HFFc6 (cell line): ENCODE measurements around the gene DRGX. TPM values are rescaled to one million over a fixed set of nuclear protein-coding genes. Genes with fewer than 3 reads are reported as not detected.

Source experiments
- DNase-seq: peaks from one replicate; pipeline ENCODE4 v3.0.0-alpha.2; 2018
- H3K27ac Mint-ChIP-seq: 2 replicates; pipeline ENCODE4 v1.8.0; 2020; ENCODE audit warnings: mild to moderate bottlenecking, mixed read lengths
- H3K27me3 Mint-ChIP-seq: 2 replicates; pipeline ENCODE4 v1.8.0; 2021; ENCODE audit warnings: mild to moderate bottlenecking, moderate library complexity, mixed read lengths; ENCODE audit not compliant: insufficient read depth
- H3K36me3 Mint-ChIP-seq: 2 replicates; pipeline ENCODE4 v1.8.0; 2021; ENCODE audit warnings: low read depth, mixed read lengths
- H3K4me1 Mint-ChIP-seq: 2 replicates; pipeline ENCODE4 v1.8.0; 2020; ENCODE audit warnings: low read depth, mixed read lengths
- H3K4me3 Mint-ChIP-seq: 2 replicates; pipeline ENCODE4 v1.8.0; 2020; ENCODE audit warnings: mild to moderate bottlenecking, moderate library complexity, mixed read lengths
- H3K9me3 Mint-ChIP-seq: 2 replicates; pipeline ENCODE4 v1.8.0; 2020; ENCODE audit warnings: mild to moderate bottlenecking, mixed read lengths
- total RNA-seq, 6 experiments: library from RNA; stranded (reverse); fragmentation: NEBNext Ultra II Directional; extraction: Animal tissue kit (Norgen Biotek cat#: 25700); gene quantifications; 2 replicates in 1 of 6; 3 replicates in 5 of 6; pipeline ENCODE4 v1.2.3, GENCODE V29; 2021
- TF ChIP-seq, protein P1 (sequence below): fragments of 200-600 bp; sonication (generic); IDR thresholded peaks from 2 replicates; pipeline ENCODE4 v1.5.0; 2021; ENCODE audit warnings: antibody characterized with exemption, mild to moderate bottlenecking

Gene DRGX
- total RNA-seq, 6 experiments from 2014 or later: 0.10 to 0.35 (median 0.14) TPM; not detected in 1

GRCh38 chr10:49319206-49319605 lies 76.7 kb downstream of the DRGX start:
- TF ChIP-seq, protein P1, sequence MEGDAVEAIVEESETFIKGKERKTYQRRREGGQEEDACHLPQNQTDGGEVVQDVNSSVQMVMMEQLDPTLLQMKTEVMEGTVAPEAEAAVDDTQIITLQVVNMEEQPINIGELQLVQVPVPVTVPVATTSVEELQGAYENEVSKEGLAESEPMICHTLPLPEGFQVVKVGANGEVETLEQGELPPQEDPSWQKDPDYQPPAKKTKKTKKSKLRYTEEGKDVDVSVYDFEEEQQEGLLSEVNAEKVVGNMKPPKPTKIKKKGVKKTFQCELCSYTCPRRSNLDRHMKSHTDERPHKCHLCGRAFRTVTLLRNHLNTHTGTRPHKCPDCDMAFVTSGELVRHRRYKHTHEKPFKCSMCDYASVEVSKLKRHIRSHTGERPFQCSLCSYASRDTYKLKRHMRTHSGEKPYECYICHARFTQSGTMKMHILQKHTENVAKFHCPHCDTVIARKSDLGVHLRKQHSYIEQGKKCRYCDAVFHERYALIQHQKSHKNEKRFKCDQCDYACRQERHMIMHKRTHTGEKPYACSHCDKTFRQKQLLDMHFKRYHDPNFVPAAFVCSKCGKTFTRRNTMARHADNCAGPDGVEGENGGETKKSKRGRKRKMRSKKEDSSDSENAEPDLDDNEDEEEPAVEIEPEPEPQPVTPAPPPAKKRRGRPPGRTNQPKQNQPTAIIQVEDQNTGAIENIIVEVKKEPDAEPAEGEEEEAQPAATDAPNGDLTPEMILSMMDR: no peak
- H3K4me3 Mint-ChIP-seq: no peak overlapping the region

DNA sequence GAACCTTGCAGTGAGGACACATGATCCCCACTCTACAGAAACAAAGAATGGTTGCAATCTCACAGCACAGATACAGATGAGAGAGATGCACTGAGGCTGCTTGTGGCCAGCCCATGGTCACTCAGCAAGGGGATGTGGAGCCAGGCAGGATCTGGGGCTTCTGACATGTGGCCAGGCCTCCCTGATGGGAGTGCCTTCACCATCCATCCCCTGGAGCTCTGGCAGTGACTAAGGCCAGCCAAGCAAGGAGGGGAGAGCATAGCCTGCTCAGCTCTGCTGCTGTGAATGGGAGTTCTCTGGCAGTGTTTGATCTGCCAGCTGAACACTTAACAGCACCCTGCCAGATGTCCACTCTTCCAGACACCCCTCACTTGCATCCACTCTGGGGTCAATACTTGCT lies 77.1 kb downstream of the DRGX start:
- TF ChIP-seq, protein P1: no peak
- Mint-ChIP-seq H3K27me3 (peaks cover 31% of the 10 kb centered on the region), H3K36me3 (no peaks in the 10 kb centered on the region), H3K4me3 (no peak overlapping the region), H3K27ac (no peak overlapping the region), H3K4me1 (no peaks in the 10 kb centered on the region), H3K9me3 (no peaks in the 10 kb centered on the region)
- no peak for DNase-seq

More at GRCh38 chr10:49319206-49319605, 76.7 kb downstream of the DRGX start:
- H3K4me1 Mint-ChIP-seq: no peaks in the 10 kb centered on the region
- DNase-seq: no peak
- H3K27ac Mint-ChIP-seq: no peak overlapping the region
- peaks cover 34% of the 10 kb centered on the region for H3K27me3 Mint-ChIP-seq
- no peaks in the 10 kb centered on the region for H3K36me3 Mint-ChIP-seq
- H3K9me3 Mint-ChIP-seq: no peaks in the 10 kb centered on the region

- Mint-ChIP-seq H3K27me3 (peaks cover 29% of the 10 kb centered on the region), H3K9me3 (no peaks in the 10 kb centered on the region), H3K4me1 (no peaks in the 10 kb centered on the region), H3K27ac (no peak overlapping the region), H3K36me3 (no peaks in the 10 kb centered on the region), H3K4me3 (no peak overlapping the region)
- no peak for DNase-seq
- TF ChIP-seq, protein P1: no peak
These were observed 77.9 kb downstream of the DRGX start for GRCh38 chr10:49318028-49318427.

DNA sequence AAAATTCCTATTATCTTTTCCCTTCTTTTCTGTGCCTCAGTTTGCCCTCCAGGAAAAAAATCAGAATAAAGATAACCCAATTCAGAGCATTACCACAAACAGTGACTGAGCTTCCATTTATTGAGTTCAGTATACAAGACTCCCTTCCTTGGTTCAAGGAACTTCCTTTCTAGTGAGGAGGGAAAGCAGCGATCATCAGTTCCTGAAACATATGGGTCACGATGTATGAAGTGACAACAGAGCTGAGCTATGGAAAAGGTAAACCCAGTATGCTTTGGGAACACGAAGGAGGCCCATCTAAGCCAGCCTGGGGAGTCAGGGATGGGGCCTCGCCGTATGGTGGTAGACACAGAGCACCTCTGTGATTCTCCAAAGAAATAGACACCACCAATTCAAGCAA lies 81.1 kb downstream of the DRGX start:
- DNase-seq: no peak
- TF ChIP-seq, protein P1: no peak
- peaks cover 26% of the 10 kb centered on the region for H3K27me3 Mint-ChIP-seq
- no peaks in the 10 kb centered on the region for H3K9me3 Mint-ChIP-seq
- H3K36me3 Mint-ChIP-seq: no peaks in the 10 kb centered on the region
- no peaks in the 10 kb centered on the region for H3K4me1 Mint-ChIP-seq
- no peak overlapping the region for H3K27ac Mint-ChIP-seq
- H3K4me3 Mint-ChIP-seq: no peak overlapping the region

Other genes starting within 250 kb of the DRGX start
- gene TMEM273, start 207.7 kb downstream of the DRGX start, total RNA-seq: not detected
- not detected for gene C10orf71, start 96.9 kb downstream of the DRGX start, total RNA-seq
- gene ERCC6, start 143.0 kb upstream of the DRGX start, total RNA-seq: 10 to 100 TPM; 52.5 to 97.5 (median 59.3) TPM
- gene SLC18A3, start 214.2 kb upstream of the DRGX start, total RNA-seq: not detected
- not detected for gene CHAT, start 217.9 kb upstream of the DRGX start, total RNA-seq